Tibial nerve (tissue), 4 donors: ENCODE results near the gene ADGRD1. TPM values are rescaled to one million over a fixed set of nuclear protein-coding genes. Genes with fewer than 3 reads are reported as not detected.

Source experiments
- DNase-seq, 2 donors: peaks; one replicate each; pipeline ENCODE4 v3.0.0-alpha.2; 2019; ENCODE audit warnings: low spot score in 2 of 2
- H3K27ac ChIP-seq, 4 donors: fragments of 200-600 bp; sonication (generic) in 3 of 4; one replicate each; pipeline ENCODE4 v1.5.1; 2017 to 2019; ENCODE audit warnings: mild to moderate bottlenecking in 1 of 4
- H3K27me3 ChIP-seq, 2 donors: fragments of 200-600 bp; sonication (generic) in 1 of 2; one replicate each; pipeline versions ENCODE4 v1.5.1 to v1.6.0; 2017 to 2019
- H3K36me3 ChIP-seq, 3 donors: fragments of 200-600 bp; sonication (generic); one replicate each; pipeline ENCODE4 v1.5.1; 2018 to 2019
- H3K4me1 ChIP-seq, 4 donors: fragments of 200-600 bp; sonication (generic) in 3 of 4; one replicate each; pipeline ENCODE4 v1.5.1; 2017 to 2019
- H3K4me3 ChIP-seq, 4 donors: fragments of 200-600 bp; sonication (generic) in 3 of 4; one replicate each; pipeline ENCODE4 v1.5.1; 2017 to 2019; ENCODE audit warnings: mild to moderate bottlenecking in 1 of 4, moderate library complexity in 1 of 4
- H3K9me3 ChIP-seq, 4 donors: fragments of 200-600 bp; sonication (generic) in 3 of 4; one replicate each; pipeline ENCODE4 v1.5.1; 2017 to 2019
- EP300 ChIP-seq, 2 donors: sonication (generic); formaldehyde crosslinking; IDR thresholded peaks; one replicate each; pipeline ENCODE4 v1.6.1; 2017; ENCODE audit warnings: antibody characterized with exemption in 2 of 2, mild to moderate bottlenecking in 1 of 2
- POLR2A ChIP-seq, 2 donors: fragments of 450-650 bp; IDR thresholded peaks; one replicate each; pipeline ENCODE4 v1.6.1; 2017; ENCODE audit warnings: antibody characterized with exemption in 2 of 2, mild to moderate bottlenecking in 2 of 2, moderate library complexity in 2 of 2
- WGBS, 2 donors: methylation state at CpG; one replicate each; pipeline ENCODE4 v1.1.5; 2018; 5-methylcytosine and 5-hydroxymethylcytosine counted together
- total RNA-seq, 4 donors: library from RNA; depleted of rRNA; stranded (reverse); fragments of >200 nt; gene quantifications; one replicate each; pipeline ENCODE4 v1.1.0, GENCODE V29; 2016
- TF ChIP-seq, protein P1 (sequence below), 5 experiments: fragments of 200-600 bp in 3 of 5; fragments of 450-650 bp in 2 of 5; sonication (generic) in 3 of 5; IDR thresholded peaks; one replicate each; pipeline ENCODE4 v1.5.1; 2016 to 2019; ENCODE audit warnings: antibody characterized with exemption in 5 of 5, mild to moderate bottlenecking in 3 of 5, moderate library complexity in 2 of 5

ADGRD1 gene
- total RNA-seq, 4 donors from 2014 or later: 99.0 to 179 (median 125) TPM

DNA sequence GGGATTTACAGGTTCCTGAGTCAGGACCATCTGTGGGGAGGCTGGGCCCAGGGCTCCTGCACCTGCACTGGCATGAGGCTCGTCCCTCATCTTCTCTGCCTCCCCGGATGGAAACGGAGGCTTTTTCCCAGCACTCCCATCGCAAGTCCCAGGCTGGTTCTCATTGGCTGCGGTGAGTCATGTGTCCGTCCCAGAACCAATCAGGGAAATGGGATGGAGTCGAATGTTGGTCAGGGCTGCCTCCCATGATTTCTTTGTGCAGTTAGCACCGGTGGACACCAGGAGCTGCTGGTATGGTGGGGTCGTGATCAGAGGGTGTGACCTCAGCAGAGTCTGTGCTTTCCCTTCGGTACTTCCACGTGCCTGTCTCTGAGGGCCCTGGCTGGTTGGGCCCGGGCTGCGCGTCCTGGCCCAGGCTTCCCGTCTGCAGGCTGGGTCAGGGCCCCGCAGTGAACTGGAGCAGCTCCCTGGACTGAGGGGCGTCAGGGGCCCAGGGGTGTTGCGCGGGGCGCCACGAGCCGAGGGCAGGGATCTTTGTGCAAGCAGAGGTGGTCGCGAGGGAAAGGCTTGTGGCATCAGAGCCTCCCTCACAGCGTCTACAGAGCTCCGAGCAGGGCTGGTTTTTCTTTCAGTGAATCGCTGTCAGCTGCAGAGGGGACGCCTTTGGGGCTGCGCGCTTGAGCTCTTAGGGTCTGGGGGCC is 168.1 kb downstream of the ADGRD1 start:
- Histone ChIP-seq H3K4me1 (peaks cover 0 to 6% (median under 1%) of the 10 kb centered on the region in 4 donors), H3K27me3 (no peaks in the 10 kb centered on the region), H3K27ac (no peak overlapping the region), H3K4me3 (no peak overlapping the region), H3K36me3 (peaks cover 0 to 31% (median 0%) of the 10 kb centered on the region in 3 donors), H3K9me3 (no peaks in the 10 kb centered on the region)
- TF ChIP-seq, protein P1, sequence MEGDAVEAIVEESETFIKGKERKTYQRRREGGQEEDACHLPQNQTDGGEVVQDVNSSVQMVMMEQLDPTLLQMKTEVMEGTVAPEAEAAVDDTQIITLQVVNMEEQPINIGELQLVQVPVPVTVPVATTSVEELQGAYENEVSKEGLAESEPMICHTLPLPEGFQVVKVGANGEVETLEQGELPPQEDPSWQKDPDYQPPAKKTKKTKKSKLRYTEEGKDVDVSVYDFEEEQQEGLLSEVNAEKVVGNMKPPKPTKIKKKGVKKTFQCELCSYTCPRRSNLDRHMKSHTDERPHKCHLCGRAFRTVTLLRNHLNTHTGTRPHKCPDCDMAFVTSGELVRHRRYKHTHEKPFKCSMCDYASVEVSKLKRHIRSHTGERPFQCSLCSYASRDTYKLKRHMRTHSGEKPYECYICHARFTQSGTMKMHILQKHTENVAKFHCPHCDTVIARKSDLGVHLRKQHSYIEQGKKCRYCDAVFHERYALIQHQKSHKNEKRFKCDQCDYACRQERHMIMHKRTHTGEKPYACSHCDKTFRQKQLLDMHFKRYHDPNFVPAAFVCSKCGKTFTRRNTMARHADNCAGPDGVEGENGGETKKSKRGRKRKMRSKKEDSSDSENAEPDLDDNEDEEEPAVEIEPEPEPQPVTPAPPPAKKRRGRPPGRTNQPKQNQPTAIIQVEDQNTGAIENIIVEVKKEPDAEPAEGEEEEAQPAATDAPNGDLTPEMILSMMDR (IDR thresholded peaks at IDR 0.05): no peak
- no peak for TF ChIP-seq EP300 (IDR thresholded peaks at IDR 0.05)
- no peak for TF ChIP-seq POLR2A (IDR thresholded peaks at IDR 0.05)
- peak in 1 of 2 donors; percentile 9 for DNase-seq
- 86 to 90% methylated on average over 18 to 28 of the region's 30 CpGs for WGBS, 2 donors

DNA sequence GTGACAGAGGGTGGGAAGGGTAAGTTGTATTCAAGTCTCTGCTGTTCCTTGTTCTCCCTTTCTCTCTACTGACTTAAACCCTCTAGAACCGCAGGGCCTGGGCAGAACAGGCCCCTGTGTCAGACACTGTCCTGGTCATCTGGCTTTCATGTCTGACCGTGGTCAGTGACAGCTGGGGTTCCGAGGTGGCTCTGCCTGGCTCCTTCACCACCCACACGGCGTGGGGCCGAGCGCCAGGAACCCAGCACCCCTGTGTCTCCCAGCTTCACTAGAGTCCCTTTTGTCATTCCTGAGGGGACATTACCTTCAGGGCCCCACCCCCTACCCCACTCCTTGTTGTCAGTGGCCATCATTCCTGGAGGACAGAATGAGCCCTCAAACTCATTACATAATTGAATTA is 168.9 kb downstream of the ADGRD1 start:
- no peaks in the 10 kb centered on the region for H3K27me3 ChIP-seq
- DNase-seq: no peak
- H3K27ac ChIP-seq: no peak overlapping the region
- H3K4me1 ChIP-seq: no peaks in the 10 kb centered on the region
- no peak overlapping the region for H3K4me3 ChIP-seq
- H3K36me3 ChIP-seq: peaks cover 0 to 31% (median 0%) of the 10 kb centered on the region in 3 donors
- WGBS, 2 donors: 94% methylated on average over 7 of the region's 7 CpGs
- TF ChIP-seq POLR2A (IDR thresholded peaks at IDR 0.05): no peak
- TF ChIP-seq, protein P1 (IDR thresholded peaks at IDR 0.05): no peak
- no peak for TF ChIP-seq EP300 (IDR thresholded peaks at IDR 0.05)
- H3K9me3 ChIP-seq: no peaks in the 10 kb centered on the region

DNA sequence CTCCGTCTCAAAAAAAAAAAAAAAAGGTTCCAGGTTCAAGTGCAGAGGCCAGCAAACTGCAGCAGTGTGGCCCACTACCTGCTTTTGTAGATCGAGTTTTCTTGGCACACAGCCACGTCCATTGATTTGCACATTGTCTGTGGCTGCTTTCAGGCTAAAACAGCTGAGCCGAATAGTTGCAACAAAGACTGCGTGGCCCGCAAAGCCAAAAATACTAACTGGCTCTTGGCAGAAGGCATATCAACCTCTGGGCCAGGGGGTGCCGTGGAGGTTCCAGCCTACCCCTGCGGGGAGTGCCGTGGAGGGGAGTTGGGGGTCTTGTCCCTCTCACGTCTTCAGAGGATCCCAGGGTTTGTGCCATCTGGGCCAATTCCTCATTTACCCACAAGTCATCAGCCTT is 170.1 kb downstream of the ADGRD1 start:
- DNase-seq: no peak
- WGBS, 2 donors: 84% methylated on average over 10 of the region's 10 CpGs

DNA sequence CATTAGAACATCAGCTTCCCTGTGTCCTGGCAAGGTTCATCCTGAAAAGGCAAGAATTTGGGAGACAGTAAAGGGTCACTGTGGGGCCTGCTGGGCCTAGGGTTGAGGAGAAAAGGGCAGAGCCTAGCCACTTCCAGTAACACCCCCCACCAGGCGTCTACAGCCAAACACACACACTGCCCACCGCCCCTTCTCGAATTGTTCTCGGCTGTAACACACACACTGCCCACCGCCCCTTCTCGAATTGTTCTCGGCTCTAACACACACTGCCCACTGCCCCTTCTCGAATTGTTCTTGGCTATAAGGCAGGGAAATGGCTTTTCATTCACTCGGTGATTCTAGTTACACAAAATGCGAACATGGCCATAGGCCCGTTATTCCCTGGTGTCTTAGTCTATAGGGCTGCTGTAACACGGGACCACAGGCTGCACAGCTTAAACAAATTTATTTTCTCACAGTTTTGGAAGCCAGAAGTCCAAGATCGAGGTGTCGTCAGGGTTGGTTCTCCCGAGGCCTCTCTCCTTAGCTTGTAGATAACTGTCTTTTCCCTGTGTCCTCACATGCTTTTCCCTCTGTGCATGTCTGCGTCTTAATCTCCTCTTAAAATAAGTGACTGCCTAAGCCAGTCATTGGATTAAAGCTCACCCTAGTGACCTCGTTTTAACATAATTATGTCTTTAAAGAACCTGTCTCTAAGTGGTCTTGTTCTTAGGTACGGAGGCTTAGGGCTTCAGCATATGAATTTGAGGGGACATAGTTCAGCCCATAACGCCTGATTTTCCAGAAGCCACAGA is 171.0 kb downstream of the ADGRD1 start:
- 80% methylated on average over 19 of the region's 19 CpGs for WGBS, 2 donors

More for the DNA sequence above, 170.1 kb downstream of the ADGRD1 start:
- TF ChIP-seq, protein P1 (IDR thresholded peaks at IDR 0.05): no peak
- TF ChIP-seq EP300 (IDR thresholded peaks at IDR 0.05): no peak
- no peak for TF ChIP-seq POLR2A (IDR thresholded peaks at IDR 0.05)
- Histone ChIP-seq H3K27ac (no peak overlapping the region), H3K9me3 (no peaks in the 10 kb centered on the region), H3K36me3 (peaks cover 0 to 23% (median 0%) of the 10 kb centered on the region in 3 donors), H3K4me1 (no peaks in the 10 kb centered on the region), H3K27me3 (no peaks in the 10 kb centered on the region), H3K4me3 (no peak overlapping the region)

More for the DNA sequence above, 171.0 kb downstream of the ADGRD1 start:
- Histone ChIP-seq H3K4me3 (no peak overlapping the region), H3K27ac (no peak overlapping the region), H3K27me3 (no peaks in the 10 kb centered on the region), H3K36me3 (peaks cover 0 to 20% (median 0%) of the 10 kb centered on the region in 3 donors), H3K9me3 (no peaks in the 10 kb centered on the region), H3K4me1 (no peaks in the 10 kb centered on the region)
- TF ChIP-seq EP300 (IDR thresholded peaks at IDR 0.05) (no peak), POLR2A (IDR thresholded peaks at IDR 0.05) (no peak)
- TF ChIP-seq, protein P1 (IDR thresholded peaks at IDR 0.05): no peak
- no peak for DNase-seq
